ENCODE data around the gene SIK3. TPM values are rescaled to one million over a fixed set of nuclear protein-coding genes. Genes with fewer than 3 reads are reported as not detected.
A peak's percentile ranks its signal among the peaks of the same experiment; 100 is the strongest.

Gene SIK3
- total and polyA plus RNA-seq, 8 donors = 11.1 to 27.3 (median 24.0) TPM

- H3K27ac ChIP-seq = peak overlapping the region in 2 of 4 donors; percentile 14 to 33
- peak; percentile 70 to 83 (median 76) for ATAC-seq
- intact Hi-C loops (cut with DNase I) = no loop called here
Measured at GRCh38 chr11:116990061-116990473, 108.2 kb downstream of the SIK3 start.

GRCh38 chr11:116989184-116989583, 109.0 kb downstream of the SIK3 start:
- no peak for ATAC-seq
- peaks cover 14 to 35% (median 34%) of the 10 kb centered on the region in 3 donors for H3K4me1 ChIP-seq
- no peaks in the 10 kb centered on the region for H3K27me3 ChIP-seq
- no peak for TF ChIP-seq CTCF (IDR thresholded peaks at IDR 0.05)
- H3K4me3 ChIP-seq = no peak overlapping the region
- intact Hi-C loops (cut with DNase I) = no loop called here
- H3K36me3 ChIP-seq = no peaks in the 10 kb centered on the region
- H3K9me3 ChIP-seq = no peaks in the 10 kb centered on the region
- no peak overlapping the region for H3K27ac ChIP-seq
- no peak for DNase-seq
- FAIRE-seq = no peak
- whole genome bisulfite sequencing, 2 donors = 44 to 53% methylated on average over 4 of the region's 4 CpGs

More at GRCh38 chr11:116990061-116990473, 108.2 kb downstream of the SIK3 start:
- peak in 1 of 6 donors; percentile 6 for DNase-seq
- TF ChIP-seq CTCF (IDR thresholded peaks at IDR 0.05) = no peak
- no peak for FAIRE-seq
- Histone ChIP-seq H3K4me3 (no peak overlapping the region), H3K9me3 (no peaks in the 10 kb centered on the region), H3K36me3 (no peaks in the 10 kb centered on the region), H3K27me3 (no peaks in the 10 kb centered on the region), H3K4me1 (peaks cover 14 to 37% (median 34%) of the 10 kb centered on the region in 3 donors)
- WGBS, 2 donors = 43 to 44% methylated on average over 4 of the region's 4 CpGs

- no peaks in the 10 kb centered on the region for H3K36me3 ChIP-seq
- TF ChIP-seq CTCF (IDR thresholded peaks at IDR 0.05) = no peak
- H3K27ac ChIP-seq = no peak overlapping the region
- no peaks in the 10 kb centered on the region for H3K9me3 ChIP-seq
- 70% methylated on average over 2 of the region's 2 CpGs for WGBS, 2 donors
- H3K27me3 ChIP-seq = no peaks in the 10 kb centered on the region
- intact Hi-C loops (cut with DNase I) = no loop called here
- FAIRE-seq = no peak
- peak in 3 of 4 donors; percentile 27 to 48 (median 35) for ATAC-seq
- no peak overlapping the region for H3K4me3 ChIP-seq
- no peak for DNase-seq
- H3K4me1 ChIP-seq = peaks cover 14 to 34% (median 33%) of the 10 kb centered on the region in 3 donors
Measured at GRCh38 chr11:116986521-116987105, 111.6 kb downstream of the SIK3 start.

- WGBS, 2 donors = 73 to 78% methylated on average over 6 of the region's 6 CpGs
- peaks cover 8 to 30% (median 24%) of the 10 kb centered on the region in 3 donors for H3K4me1 ChIP-seq
- ATAC-seq (peak in 2 of 4 donors; percentile 50 to 52), FAIRE-seq (peak; percentile 81), DNase-seq (no peak)
- no peak for TF ChIP-seq CTCF (IDR thresholded peaks at IDR 0.05)
- H3K4me3 ChIP-seq = no peak overlapping the region
- H3K9me3 ChIP-seq = no peaks in the 10 kb centered on the region
- intact Hi-C loops (cut with DNase I) = no loop called here
- no peaks in the 10 kb centered on the region for H3K36me3 ChIP-seq
- no peak overlapping the region for H3K27ac ChIP-seq
- H3K27me3 ChIP-seq = no peaks in the 10 kb centered on the region
Measured at GRCh38 chr11:116984589-116984988, 113.6 kb downstream of the SIK3 start.

GRCh38 chr11:116984186-116984585, 114.0 kb downstream of the SIK3 start:
- Histone ChIP-seq H3K36me3 (no peaks in the 10 kb centered on the region), H3K4me3 (no peak overlapping the region), H3K27ac (no peak overlapping the region), H3K4me1 (peaks cover 3 to 26% (median 20%) of the 10 kb centered on the region in 3 donors), H3K9me3 (no peaks in the 10 kb centered on the region), H3K27me3 (no peaks in the 10 kb centered on the region)
- TF ChIP-seq CTCF (IDR thresholded peaks at IDR 0.05) = no peak
- intact Hi-C loops (cut with DNase I) = no loop called here
- 86% methylated on average over 4 of the region's 4 CpGs for WGBS, 2 donors
- DNase-seq = no peak
- FAIRE-seq = no peak
- no peak for ATAC-seq
